NCI-H2029 (cell line): ENCODE results near the gene NPAS3.

Experiments
- DNase-seq: peaks from one replicate; lab custom pipeline; 2025; lab: John Stamatoyannopoulos, UW

Gene NPAS3

DNA sequence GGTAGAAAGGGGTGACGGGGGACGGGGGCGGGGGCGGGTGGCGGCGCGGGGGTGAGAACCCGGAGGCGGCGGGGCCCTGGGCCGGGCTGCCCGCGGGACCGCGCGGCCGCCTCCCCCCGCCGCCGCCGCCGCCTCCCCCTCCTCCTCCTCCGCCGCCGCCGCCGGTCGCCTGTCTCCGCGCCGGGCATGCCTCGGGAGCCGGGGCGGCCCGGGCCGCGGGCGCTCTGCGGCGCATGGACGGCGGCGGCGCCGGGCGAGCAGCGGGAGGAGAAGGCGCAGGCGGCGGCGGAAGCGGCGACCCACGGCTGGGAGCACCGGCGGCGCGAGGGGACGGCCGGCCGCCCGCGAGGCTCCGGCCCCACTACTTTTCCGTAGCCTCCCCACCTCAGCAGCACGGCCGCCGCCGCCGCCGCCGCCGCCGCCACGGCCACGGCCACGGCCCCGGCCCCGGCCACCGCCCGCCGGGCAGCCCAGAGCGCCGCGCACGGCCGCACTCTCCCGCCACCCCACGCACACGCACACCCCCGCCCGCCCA lies at the start of gene NPAS3:
Gene NPAS3, plus strand, starts transcription at position 161 of the 535 bp plus-strand sequence.
- peak; percentile 71 for DNase-seq

DNA sequence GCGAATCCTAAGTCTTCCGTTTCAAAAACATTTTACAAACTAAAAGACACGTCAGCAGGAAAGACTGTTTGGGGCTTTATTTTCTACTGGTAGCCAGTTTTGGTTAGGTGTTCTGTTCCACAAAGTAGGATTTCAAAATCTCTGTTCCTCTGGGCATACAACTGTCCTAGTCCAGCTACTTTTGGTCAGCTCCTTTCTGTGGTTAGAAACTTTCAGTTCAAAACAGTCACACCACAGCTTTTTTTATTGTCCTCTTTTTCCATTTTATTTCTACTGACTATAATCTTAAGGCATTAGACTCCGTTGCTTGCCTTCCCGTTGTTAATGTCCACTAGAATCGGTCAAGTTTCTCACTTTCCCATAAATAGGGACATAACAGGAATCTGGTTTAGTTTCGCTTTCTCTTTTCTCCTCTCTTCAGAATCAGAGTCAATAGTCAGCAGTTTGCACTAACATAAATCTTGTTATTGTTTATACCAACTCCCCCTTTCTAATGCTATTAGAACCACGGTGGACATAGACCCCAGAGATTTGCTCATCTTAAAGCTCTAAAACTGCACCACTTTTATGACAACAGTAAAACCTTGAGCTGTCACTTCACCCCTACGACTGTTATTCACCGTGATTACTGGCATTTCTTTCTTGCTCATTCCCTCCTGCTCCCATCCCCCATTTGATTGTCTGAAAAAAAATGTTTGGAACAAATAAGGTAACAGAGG lies 41.5 kb upstream of the NPAS3 start:
- peak; percentile 97 for DNase-seq

DNA sequence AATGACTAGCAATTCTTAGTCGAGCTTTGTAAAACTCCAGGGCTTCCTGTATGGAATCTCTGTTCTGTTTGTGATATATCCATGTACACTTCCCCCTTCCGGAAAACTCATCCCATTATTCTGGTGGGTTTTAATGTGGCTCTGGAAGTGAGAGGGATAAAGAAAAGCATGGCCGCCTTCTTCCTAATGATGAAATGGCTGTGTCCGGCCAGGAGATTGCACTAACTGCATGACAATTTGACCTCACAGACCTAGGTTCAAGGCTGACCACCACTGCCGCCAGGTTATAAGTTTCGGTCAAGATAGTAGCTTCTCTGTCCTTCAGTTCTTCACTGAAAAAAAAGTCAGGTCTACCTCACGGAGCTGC lies 41.0 kb upstream of the NPAS3 start:
- DNase-seq = no peak

DNA sequence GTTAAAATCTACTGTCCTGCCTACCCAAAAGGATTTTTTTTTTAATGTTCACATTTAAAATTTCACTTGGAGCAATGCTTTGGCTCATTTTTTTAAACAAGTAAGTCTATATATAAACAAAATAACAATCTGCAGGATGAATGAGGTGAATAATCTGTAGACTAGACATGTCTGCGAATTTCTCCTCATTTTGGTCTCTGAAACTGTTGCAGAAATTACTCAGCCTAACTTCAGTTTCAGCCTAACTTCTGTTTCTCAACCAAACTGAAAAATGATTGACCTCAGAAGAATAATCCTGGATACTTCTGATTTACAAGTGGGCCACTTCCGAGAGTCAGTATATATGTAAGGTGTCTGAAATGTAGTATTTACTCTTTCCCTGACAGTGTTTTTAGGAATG lies 39.8 kb upstream of the NPAS3 start:
- no peak for DNase-seq

DNA sequence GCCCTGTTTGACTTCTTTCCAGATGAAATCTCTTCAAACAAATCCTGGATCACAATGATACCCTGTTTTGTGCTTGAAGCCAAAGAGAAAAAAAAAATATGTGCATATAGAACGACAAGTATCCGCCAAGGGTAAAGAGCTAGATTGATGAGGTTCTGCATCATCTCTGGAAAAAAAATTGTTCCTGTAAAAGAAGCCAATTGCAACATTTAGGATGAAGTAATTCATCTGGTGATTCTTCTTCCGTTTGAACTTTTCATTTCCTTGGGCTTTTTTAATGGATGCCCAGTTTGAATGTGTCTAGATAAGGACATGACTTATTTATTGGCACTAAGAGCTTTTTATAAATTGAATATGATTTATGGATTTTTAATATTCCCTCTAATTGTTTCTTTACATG lies 38.1 kb upstream of the NPAS3 start:
- DNase-seq = no peak

DNA sequence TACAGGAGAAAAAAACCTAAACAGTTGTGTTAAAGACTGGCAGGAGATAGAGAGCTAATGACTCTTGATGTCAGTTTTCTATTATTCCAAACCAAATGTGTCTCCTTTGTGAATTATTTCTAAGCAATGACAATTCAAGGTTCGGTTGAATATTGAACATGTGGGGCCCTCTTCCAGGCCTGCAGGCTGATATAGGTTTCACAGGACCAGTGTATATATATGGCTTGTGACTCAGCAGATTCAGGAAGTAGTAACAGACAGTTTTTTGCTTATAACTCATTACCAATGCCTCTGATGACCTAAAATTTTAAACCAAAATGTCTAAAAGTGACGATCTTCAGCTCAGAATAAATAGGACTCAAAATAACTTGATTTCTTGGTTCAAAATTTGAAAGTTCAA lies 33.7 kb upstream of the NPAS3 start:
- no peak for DNase-seq

DNA sequence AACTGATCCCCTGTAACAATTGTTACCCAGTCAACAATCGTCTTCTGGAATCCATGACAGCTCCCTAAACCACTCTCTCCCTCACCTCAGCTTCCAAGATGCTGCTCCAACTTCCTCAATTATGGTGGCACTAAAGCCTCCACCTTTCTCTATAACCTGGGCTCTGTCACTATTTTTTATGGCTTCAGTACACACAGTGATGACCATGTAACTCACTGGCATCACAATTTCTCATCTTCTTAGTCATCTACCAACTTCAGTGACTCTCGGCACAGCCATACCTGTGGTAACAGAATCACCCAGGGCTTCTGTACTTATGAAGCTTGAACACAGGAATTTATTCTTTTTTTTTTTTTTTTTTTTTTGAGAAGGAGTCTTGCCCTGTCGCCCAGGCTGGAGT lies 32.0 kb upstream of the NPAS3 start:
- DNase-seq = no peak

DNA sequence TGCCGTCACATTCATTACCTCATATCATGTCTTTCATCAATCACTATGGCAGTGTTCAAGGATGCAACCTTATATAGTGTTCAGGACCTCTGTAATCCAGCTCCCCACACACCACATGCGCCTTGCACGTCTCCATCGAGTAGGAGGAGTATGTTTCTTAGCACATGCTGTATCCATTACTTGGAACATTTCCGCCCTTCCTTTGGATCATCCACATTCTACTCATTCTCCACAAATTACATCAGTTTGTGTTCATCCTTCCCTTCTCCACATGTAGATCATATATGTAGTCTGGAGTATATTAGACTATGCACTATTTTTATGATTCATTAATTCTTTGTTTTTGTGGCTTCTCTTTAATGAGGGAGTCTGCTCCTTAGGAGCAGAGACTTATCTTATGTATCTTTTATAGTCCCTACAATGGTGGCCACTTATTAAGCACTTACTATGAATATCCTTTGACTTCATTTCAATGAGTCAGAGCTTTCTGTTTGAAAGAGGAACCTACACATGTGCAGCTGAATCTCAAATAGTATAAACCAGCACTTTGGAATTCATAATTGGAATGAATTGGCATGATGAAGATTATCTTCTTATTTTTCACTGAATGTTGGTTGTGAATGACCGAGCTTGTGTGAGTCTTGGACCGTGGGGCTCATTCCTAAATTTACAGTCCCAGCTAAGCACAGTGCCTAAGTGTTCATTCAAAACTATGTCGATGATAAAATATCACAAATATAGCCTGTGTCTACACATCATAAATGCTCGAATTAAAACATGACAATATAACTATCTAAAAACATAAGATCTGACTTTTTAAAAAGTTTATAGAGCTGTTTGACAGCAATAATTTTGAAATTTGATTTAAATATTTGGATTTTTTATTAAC lies 30.2 kb upstream of the NPAS3 start:
- DNase-seq = no peak

DNA sequence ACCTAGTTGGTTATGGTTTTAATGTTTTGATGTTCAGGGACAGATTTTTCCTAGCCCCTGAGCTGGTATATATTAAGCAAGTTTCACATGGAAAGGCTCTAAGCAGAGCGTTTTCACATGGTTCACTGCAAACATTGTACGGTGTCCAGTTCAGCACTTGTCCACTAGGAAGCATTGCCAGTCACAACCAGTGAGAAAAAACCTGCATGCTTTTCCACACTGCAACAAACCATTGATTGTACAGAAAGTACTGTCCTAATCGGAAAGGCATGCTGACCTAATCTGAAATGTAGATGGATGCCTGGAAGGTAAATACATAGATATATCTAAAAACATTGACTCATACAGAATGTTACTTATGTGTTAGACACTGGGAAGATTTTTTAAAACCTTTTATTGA lies 25.0 kb upstream of the NPAS3 start:
- no peak for DNase-seq

DNA sequence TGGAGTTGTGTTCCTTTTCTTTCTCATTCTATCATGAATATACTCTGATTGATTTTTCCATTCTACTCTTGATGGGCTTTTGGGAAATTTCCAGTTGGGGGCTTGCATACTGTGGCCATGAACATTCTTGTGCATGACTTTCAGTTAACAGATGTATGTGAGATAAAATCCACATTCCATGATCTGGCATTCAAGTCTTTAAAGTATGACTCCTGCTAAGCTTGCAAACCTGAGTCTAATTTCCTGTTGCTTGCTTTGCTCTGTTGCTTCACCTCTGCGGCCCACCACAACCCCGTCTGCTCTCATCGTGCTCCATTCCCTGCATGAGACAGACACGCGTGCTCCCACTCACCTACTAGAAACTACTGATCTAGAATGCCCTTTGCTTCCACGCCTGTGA lies 24.3 kb upstream of the NPAS3 start:
- no peak for DNase-seq

DNA sequence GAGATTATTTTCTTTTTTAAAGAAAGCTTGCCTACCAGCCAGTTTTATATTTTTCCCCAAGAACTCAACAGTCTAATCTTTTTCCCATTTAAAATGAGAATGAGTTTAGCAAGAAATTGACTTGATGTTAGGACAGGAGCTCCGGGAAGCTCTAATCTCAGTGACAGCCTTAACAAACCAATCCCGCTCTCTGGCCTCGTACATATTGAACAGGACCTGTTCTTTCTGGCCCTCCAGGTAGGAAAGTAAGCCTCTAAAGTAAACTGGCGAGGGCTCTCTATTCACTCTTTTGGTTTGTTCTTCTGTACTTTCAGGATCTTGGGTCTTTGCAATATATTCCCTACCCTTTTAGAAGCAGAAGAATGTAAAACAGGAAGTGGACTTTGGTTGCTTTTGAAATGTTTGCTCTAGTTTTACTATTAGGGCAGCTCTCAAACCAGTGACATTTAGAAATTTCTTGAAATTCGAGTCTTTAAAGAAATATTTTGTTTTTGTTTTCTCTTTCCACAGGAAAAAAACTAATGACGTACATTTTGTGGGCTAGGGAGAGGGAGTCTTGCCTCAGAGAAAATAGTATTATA lies 17.9 kb upstream of the NPAS3 start:
- no peak for DNase-seq

DNA sequence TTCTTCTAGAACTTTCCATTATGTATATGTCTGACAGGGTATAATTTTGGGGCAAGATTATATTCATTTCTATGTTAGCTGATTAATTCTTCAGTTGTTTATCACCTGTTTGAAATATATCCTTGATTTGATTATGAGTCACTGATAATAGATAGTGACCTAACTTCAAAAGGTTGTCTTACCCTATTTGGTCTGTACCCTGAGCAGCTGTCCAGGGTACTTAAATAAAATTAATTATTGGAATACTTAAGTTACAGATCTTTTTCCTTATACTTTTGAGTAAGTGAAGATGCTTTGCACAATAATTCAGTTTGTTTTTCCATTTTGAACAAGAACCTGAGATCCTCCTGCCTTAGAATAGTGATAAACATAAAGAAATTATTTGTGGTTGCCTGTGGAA lies 13.2 kb upstream of the NPAS3 start:
- no peak for DNase-seq

DNA sequence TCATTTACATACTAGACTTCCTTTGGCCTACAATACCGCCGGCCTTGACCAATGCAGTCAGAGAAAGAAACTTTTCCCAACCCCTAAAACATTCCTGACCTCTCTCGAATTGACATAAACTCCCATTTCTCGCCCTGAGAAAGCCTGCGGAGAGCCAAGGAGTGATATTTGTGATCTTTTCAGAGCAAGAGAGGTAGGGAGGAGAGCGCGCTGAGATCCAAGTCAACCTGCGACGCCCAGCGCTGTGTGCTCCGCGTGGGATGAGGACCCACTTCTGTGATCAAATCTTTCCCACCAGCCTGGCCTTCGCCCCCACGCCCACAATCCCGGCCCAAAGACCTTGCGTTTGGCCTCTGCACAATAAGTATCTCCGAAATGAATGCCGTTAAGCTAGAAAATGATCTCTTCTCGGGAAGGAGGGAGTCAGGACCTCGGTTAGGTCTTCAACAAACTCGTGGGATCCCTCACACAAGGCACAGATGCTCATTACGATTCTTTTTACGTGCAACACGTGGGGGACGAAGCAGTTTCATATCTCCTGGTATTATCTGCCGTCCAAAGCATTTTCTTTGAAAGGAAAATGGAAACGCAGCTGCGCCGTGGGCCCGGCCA lies 6.3 kb upstream of the NPAS3 start:
- DNase-seq = no peak

DNA sequence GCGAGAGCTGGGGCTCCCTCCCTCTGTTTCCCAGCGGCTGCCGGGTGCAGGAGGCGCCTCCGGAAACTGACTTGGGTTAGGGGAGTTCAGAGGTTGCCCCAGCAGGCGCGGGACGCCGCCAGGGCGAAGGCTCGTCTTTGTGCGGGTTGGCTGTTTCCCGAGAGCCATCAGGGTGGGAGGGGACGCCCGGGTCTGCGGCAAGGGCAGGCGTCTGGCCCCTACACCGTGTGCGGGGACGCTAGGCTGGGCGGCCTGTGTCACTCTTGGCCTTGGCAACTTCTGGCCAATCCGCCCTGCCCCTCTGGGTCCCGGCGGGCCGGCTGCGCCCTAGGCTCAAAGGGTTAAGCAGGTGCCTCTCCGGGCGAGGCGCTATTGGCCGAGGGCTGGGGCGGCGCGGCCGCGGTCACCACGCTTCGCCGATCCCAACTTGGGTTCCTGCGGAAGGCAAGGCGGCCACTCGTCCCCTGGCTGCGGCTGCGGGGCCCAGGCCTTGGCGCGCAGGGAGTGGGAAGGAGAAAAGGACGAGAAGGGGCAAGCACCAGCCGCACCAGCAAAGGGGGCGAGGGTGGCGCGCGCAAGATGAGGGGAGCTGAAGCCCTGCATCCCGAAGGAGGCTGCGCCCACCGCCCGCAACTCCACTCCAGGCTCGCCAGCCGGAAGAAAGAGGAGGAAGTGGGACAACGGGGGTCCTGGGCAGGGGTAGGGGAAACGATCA lies 5.6 kb upstream of the NPAS3 start:
- no peak for DNase-seq

DNA sequence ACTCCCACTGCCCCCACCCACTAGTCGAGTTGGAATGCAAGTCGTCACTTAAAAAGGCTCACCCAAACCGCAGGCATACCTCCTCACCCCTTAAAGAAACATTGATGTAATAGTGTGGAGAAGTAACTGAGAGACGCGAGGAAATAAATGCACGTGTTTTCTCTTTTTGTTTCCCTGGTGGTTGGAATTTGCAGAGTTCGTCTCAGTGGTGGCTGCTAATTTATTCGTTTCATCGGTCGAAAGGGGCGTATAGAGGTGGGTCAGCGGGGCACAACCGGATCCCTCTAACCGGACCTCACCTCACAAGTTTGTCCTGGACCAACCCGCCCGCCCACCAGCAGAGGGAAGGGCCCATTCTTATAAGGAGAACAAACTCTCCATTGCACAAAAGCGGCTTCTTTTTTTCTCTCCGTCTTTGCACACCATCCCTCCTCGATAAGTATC lies 5.0 kb upstream of the NPAS3 start:
- DNase-seq = peak; percentile 49

DNA sequence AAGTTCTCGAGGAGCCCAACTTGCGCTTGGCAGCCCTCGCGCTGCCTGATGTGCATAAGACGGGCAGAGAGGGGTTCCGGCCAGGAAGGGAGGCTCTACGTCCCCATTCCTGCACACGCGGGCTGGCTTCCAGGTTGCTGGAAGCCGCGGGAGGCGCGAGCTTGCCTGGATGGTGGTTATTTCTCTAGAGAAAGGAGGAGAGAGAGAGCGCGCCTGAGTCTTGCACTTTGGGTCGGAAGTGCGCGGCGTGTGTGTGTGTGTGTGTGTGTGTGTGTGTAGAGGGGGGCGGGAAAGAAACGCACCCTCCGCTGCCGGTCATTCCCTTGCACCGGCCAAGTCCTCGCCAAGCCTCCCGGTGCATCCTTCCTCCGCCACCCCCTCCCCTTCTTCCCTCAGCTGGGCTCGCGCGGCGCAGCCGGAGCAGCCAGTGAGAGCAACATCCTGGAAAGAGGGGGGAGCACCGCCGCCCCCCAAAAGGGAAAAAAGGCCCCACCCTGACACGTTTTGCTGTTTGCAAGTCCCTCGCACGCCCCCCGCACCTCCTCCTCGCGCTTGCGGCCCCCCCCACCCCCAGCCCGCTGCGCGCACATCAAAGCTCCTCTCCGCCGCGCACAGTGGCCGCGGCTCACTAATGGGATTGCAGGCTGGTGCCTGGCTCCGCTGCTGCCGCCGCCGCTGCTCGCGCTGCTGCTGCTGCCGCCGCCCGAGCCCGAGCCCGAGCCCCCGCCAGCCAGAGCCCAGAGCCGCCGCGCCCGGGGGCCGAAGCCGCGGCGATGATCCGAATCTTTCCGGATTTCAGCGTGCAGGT lies 4.4 kb upstream of the NPAS3 start:
- DNase-seq = peak; percentile 80

DNA sequence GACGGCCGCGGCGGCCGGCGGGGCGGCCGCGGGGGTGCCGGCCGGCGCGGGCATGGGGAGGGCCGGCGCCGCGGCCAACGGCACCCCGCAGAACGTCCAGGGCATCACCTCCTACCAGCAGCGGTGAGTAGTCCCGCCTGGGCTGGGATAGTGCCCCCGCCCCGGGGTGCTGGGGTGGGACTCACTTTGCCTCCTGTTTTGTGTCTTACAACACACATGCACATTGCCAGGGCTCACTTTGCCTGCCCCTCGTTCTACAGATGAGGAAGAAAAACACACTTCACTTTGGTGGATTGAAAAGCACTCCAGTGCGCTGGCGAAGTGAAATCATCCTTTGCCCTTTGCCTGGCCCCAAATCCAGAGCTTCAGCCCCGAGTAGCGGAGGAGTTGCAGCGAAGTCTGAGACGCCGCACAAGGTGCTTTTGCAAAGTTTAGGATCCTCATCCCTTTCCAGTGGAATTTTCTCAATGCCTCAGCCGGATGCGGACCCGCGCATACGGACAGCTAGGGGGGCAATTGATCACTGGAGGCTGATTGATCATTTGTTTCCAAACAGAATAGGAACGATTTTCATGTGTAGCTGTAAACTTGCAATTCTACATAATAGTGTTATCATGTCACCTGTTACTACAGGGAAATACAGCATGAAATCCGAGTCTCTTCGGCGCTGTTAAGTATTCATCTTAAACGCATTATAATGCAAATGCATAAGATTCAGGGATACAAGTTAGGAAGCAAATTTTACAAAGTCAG lies 3.6 kb upstream of the NPAS3 start:
- DNase-seq = peak; percentile 69

DNA sequence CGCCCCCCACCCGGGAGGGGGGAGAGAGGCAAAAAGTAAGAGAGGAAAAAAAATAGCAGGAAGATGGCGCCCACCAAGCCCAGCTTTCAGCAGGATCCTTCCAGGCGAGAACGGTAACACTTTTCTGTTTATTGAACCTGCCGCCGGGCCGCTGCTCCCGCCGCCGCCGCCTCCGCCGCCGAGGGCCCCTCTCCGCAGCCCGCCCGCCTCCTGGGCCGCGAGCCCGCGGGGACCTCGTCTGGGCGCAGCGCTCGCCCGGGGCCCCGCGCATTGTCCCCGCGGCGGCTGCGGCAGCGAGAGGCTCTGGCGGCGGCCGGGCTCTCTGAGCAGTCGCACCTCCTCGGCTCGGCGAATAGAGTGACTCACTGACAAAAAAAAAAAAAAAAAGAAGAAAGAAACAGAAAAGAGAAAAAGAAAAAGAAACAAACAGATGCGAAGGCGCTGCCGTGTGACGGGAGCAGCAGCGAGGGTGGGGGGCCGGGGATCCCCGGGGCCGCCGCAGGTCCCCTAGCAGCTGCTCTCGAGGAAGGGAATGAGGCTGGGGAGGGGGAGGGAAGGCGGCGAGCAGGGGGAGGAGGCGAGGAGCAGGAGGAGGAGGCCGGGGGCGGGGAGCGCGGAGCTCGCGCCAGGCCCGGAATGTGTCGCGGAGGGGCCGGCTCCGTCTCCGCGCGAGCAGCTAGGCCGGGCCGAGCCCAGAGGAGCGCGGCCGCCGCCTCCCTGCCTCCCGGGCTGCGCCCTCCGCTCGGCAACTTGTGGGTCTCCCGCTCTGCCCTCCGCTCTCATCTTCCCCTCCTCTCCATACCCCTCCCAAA lies 781 bp downstream of the NPAS3 start:
- DNase-seq = peak; percentile 98

DNA sequence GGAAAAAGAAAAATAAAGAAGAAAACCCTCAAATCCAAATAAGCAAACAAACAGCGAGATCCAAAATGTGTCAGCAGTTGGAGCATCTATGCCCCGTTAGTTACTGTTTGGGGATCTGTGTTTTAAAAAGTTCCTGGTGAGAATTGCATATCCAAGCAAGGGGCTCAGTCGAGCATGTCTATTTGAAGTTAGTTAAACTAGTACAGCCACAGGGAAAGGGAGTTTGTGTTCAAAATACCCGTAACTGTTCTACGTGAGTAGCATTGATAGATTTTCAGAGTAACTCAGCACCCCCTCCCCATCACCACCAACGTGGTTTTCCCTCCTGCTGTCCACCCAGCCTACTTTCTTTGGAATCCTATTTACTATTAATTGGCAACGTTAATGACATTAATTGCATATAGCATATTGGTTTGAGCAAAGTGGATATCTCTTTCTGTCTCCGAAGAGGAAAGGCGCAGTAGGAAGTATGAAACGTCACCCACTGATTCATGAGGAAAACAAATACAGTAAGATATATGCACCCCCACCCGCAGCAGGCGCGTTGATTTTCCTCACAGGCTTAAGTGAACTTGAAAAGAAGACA lies 1.5 kb downstream of the NPAS3 start:
- peak; percentile 32 for DNase-seq
